ENCODE results near the gene ARHGEF11.

DNA sequence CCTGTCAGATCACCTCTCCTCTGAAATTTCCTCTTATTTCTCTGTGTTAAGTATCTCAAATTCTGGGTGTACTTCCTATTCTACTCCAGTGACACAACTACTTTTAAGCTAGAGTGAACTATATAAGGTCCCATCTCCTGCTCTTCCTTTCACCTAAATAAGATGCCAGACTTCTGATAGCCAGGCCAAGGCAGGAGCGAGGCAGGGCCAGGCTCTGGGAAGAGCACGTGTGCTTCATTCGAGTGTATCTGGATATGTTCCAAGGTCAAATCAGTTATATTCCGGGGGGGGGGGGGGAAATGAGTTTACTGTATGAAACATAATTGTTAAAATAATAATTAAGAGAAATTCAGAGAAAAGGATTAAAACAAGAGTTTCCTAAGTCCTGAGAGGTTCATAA lies 65.0 kb downstream of the ARHGEF11 start:
- TF ChIP-seq EP300 (IDR thresholded peaks at IDR 0.05) (no peak), CTCF (IDR thresholded peaks at IDR 0.05) (no peak), POLR2AphosphoS5 (IDR thresholded peaks at IDR 0.05) (no peak), POLR2A (IDR thresholded peaks at IDR 0.05; ENCODE audit: low read depth) (no peak)
